Activated T-cell treated with anti-CD3 and anti-CD28 coated beads, Interleukin-2, amount 50 U/mL, for 1 hour (primary cell): ENCODE results near the gene COL9A2.

Source experiments
- DNase-seq: peaks from one replicate; pipeline ENCODE4 v3.0.0-alpha.2; 2020

The COL9A2 gene

GRCh38 chr1:40317394-40318074 lies 448 bp upstream of the COL9A2 start:
- DNase-seq, result no peak

GRCh38 chr1:40315795-40316594 lies 1.1 kb downstream of the COL9A2 start:
- DNase-seq, result peak; percentile 54

DNA sequence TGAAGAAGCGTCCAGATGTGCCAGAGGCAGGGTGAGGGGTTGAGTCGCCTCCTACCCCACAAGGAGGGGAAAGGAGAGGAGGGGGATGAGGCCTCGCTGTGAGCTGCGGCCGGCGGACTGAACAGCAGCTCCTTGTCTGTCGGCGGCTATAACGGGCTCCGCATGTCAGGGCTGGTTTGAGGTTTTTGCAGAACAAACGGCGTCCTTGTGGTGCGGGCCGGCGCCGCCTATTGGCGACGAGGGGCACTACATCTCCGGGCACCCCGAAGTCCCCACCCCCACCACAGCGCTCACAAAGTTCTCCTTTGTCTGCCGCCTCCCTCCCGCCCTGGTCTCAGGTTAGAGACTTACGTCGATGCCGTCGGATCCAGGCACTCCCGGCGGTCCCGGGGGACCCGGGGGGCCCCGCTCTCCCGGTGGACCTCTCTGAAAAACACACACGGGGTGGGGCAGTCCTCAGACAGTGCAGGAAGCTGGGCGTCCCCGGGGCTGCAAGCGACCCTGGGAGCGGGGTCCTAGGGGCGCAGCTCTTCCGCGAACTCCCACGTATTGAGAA lies 1.8 kb downstream of the COL9A2 start:
- DNase-seq, result peak; percentile 92

DNA sequence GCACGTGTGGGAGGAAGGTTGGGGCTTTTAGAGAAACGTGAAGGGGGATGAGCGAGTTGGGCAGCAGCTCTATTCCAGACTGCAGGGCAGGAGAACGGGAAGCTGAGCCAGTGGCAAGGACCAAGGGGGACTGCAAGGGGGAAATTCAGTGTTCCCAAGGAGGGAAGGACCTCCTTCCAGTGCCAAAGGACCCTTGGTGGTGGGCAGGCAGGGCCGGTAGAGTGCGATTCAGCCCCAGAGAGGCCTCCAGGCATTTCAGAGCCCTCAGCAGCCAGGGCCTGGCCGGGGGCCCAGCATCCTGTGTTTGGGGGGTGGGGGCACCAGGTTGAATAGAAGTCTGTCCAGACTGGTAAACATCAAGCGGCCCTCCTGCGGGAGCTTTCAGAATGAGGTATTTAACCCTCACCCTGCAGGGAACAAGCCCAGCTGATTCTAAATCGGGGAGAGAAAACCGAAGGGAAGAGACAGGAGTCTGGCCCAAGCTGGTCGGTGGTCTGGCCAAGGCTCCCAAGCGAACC lies 2.3 kb downstream of the COL9A2 start:
- DNase-seq, result no peak

DNA sequence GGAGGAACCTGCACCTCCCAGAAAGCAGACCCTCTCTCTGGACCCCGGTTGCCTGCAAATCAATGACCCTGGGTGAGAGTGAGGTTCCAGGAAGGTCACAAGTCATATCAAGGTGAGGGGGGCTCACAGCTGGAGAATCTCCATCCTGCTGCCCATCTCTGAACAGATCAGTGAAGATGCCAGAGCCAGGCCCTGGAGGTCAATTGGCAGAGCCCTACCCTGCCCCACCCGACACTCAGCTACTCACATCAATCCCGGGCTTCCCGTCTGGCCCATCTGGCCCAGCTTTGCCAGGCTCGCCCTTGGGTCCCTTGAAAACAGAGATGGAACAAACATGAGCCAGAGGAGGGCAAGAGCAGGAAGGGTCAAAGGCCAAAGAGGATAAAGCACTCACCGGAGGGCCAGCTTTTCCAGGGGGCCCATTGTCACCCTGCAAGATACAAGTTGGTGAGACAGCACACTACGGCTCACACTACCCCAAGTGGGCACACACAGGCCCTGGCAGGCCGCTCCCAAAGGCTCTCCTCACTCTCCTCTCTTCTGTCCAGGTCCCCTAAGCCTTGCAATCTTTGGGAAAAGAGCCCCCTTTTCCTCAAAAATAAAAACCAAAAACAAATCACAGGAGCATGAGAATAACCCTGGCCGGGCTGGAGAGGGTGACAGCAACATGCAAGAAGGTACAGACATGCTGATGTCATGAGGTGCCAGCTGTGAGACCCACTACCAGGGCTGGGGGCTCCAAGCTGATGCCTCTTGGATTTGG lies 2.9 kb downstream of the COL9A2 start:
- no peak for DNase-seq

GRCh38 chr1:40313329-40313957 lies 3.6 kb downstream of the COL9A2 start:
- DNase-seq, result no peak

GRCh38 chr1:40312238-40313205 lies 4.6 kb downstream of the COL9A2 start:
- no peak for DNase-seq

DNA sequence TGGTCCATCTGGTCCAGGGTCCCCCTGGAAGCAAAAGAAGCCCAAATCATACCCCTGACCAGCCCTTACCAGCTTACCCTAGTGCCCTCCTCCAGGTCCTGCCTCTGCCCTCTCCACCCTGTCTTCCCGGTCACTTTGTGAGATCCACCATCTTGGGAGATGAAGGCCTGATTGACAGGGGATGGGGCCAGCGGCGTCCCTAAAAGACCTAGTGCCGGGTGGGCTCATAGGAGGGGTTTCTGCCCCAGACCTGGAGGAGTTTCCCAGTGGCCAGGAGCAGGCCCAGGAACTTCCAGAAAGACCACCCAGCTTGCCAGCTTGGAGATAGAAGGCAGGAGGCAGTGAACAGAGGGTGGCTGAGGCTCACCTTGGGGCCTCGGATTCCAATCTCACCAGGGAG lies 5.4 kb downstream of the COL9A2 start:
- DNase-seq, result no peak

DNA sequence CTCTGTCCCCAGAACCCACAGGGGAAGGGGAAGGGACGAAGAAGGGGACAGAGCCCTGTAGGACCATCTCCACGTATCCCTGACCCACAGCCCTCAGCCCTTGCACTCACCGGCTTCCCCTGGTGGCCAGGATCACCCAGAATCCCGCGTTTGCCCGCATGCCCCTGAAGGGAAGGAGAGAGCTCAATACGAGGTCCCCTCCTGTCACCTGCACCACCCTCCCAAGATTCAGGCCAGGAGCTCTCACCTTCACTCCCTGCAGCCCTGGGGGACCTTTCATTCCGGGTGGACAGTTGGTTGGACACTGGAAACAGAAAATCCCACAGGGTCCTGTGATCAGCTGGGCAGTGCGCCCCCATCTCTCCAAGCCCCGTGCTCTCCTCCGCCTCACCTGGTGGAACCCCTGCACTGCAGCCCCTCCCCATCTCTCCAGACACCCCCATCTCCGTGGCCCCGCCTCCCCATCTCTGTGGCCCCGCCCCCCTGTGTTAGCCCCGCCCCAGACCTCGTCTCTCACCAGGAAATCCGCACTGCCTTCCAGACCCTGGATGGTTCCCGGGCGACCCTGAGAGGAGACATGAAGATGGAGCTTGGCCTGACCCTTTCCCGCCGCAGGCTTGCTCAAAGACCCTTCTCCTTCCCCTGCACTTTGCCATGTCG lies 6.0 kb downstream of the COL9A2 start:
- DNase-seq, result no peak

DNA sequence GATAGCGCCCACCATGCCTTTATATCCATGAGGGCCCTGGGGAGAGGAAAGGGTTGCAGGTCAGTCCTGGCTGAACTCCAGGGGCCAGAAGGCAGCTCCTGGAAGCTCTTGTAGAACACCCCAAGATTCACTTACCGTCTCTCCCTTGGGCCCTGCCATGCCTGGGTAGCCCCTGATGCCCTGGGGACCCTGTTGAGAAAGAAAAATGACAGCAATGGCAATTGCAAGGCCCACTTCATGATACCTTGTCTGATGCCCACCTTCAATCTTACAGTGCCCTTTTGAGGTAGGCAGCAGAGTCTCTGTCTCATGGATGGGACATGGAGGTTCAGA lies 7.0 kb downstream of the COL9A2 start:
- DNase-seq, result no peak

DNA sequence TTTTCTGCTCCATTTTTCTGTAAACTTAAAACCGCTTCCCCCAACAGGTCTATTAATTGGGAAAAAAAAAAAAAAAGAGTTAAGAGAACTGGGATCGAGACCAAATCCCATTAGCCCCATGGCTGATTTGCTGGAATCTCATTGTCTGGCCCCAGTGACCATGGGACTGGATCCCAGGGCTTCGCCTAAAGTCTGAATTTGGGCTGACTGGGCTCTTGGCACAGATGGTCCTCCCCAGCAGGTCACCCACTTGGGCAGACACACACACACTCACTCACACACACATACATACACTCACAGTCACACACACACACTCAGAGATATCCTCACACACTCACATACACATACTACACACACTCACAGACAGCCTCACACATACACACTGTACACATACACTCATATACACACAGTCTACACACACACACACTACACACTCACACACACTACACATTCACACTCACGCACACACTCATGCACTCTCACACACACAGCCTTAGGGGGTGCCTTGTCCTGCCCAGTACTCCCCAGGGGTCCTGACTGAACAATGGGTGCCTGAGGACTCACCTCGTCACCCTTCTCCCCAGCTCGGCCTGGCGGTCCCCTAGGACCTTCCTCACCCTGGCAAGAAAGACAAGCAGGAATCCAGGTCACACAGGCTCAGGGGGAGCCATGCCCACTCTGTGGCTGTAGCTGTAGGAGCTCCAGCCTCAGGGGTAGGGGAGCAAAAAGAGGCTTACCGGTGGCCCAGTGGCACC lies 7.5 kb downstream of the COL9A2 start:
- DNase-seq, result no peak

GRCh38 chr1:40308036-40308727 lies 8.9 kb downstream of the COL9A2 start:
- DNase-seq, result no peak

GRCh38 chr1:40307186-40307585 lies 9.9 kb downstream of the COL9A2 start:
- no peak for DNase-seq

- DNase-seq, result no peak
Observed at GRCh38 chr1:40306296-40306695, 10.8 kb downstream of the COL9A2 start.

- DNase-seq, result no peak
Observed at GRCh38 chr1:40305871-40306270, 11.2 kb downstream of the COL9A2 start.

GRCh38 chr1:40305451-40305850 lies 11.6 kb downstream of the COL9A2 start:
- no peak for DNase-seq

DNA sequence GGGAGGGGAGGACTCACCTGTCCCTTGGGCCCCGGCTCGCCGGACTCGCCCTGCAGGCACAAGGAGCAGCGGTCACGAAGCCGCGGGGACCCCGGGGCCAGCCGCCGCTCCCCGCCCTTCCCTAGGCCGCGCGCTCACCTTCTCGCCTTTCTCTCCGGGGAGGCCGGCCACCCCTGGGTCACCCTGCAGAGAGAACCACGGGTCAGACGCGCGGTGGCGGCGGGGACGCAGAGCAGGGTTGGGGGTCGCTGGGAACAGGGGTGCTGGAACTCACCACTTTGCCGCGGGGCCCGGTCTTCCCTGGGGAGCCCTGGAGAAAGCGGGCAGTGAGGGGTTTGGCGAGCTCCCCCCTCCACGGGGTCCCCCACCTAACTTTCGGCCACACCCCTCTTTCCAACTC lies 13.3 kb downstream of the COL9A2 start:
- no peak for DNase-seq

- no peak for DNase-seq
Observed at GRCh38 chr1:40303051-40303771, 13.9 kb downstream of the COL9A2 start.

- DNase-seq, result no peak
Observed at GRCh38 chr1:40302475-40302874, 14.6 kb downstream of the COL9A2 start.
